ENCODE results near the gene INIP.

DNA sequence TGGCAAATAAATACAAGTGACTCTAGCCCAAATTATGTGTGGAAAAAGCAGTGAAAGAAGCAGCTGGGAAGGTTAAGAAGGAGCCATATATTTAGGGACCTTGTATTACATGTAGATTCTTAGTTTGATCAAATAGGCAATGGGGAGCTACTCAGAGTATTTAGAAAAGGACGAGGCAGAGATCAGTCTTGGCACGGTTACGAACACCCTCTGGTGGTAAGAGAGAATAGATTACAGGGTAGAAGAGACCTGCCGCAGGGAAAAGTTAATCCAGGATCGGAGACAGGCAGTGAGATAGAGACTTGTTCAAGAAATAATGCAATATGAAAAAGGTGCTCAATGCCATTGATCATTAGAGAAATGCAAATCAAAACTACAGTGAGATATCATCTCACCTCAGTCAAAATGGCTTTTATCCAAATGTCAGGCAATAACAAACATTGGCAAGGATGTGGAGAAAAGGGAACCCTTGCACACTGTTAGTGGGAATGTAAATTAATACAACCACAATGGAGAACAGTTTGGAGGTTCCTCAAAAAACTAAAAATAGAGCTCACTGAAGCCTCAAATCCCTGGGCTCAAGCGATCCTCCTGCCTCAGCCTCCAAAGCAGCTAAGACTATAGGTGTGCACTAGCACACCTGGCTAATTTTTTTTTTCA is 12.0 kb downstream of the INIP start:
- TF ChIP-seq, protein P1, sequence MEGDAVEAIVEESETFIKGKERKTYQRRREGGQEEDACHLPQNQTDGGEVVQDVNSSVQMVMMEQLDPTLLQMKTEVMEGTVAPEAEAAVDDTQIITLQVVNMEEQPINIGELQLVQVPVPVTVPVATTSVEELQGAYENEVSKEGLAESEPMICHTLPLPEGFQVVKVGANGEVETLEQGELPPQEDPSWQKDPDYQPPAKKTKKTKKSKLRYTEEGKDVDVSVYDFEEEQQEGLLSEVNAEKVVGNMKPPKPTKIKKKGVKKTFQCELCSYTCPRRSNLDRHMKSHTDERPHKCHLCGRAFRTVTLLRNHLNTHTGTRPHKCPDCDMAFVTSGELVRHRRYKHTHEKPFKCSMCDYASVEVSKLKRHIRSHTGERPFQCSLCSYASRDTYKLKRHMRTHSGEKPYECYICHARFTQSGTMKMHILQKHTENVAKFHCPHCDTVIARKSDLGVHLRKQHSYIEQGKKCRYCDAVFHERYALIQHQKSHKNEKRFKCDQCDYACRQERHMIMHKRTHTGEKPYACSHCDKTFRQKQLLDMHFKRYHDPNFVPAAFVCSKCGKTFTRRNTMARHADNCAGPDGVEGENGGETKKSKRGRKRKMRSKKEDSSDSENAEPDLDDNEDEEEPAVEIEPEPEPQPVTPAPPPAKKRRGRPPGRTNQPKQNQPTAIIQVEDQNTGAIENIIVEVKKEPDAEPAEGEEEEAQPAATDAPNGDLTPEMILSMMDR (IDR thresholded peaks at IDR 0.05; ENCODE audit: low read depth, low read length): no peak
- no peak for TF ChIP-seq POLR2A (IDR thresholded peaks at IDR 0.05; ENCODE audit: extremely low read depth, insufficient read length)
